GM12892 (cell line): ENCODE measurements around the gene NDUFB5.

Experiments used
- POLR2A ChIP-seq: IDR thresholded peaks from 2 replicates; pipeline ENCODE4 v1.6.1; 2011; ENCODE audit warnings: low read depth, low read length, control low read depth
- POLR2AphosphoS5 ChIP-seq: IDR thresholded peaks from 2 replicates; pipeline ENCODE4 v1.6.1; 2011; ENCODE audit warnings: low read depth, low read length, control low read depth
- TAF1 ChIP-seq: IDR thresholded peaks from 2 replicates; pipeline ENCODE4 v1.6.1; 2011; ENCODE audit warnings: low read depth, mild to moderate bottlenecking, control low read depth, low read length, borderline replicate concordance

DNA sequence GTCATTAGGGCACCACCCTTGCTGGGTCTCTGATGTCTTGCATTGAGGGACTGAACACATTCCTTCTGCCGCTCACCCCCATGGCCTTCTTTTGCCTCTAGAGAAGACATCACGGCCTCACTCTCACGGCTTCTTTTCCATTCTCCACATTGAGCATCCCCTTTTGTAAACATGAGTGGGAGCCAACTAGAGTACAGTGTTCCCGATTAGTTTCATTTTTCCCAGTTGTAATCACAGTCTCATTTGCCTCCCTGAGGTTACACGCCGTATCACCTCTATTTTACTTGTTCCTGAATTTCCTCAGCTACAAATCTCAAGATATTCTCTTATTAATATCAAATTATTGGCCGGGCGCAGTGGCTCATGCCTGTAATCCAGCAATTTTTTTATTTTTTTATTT, 65.7 kb downstream of the NDUFB5 start:
- TF ChIP-seq POLR2A (no peak), POLR2AphosphoS5 (no peak), TAF1 (no peak)
